HL-60 (cell line): ENCODE results near the gene PLAGL1.
A peak's percentile ranks its signal among the peaks of the same experiment; 100 is the strongest.

Source experiments
- DNase-seq, 2 experiments: peaks; one replicate each; pipeline ENCODE4 v3.0.0-alpha.2; 2010 to 2020; ENCODE audit warnings: low read depth in 1 of 2, low spot score in 1 of 2
- H3K27ac ChIP-seq: fragments of 250-450 bp; sonication (Bioruptor Pico); replicated peaks from 2 replicates; pipeline ENCODE4 v1.5.1; 2020; ENCODE audit warnings: mild to moderate bottlenecking, moderate library complexity
- H3K27me3 ChIP-seq: fragments of 250-450 bp; sonication (Bioruptor Pico); 2 replicates; pipeline ENCODE4 v1.5.1; 2021; ENCODE audit warnings: mild to moderate bottlenecking, moderate library complexity; ENCODE audit not compliant: insufficient read depth, poor library complexity, severe bottlenecking
- H3K4me3 ChIP-seq: replicated peaks from 2 replicates; pipeline ENCODE4 v1.5.1; 2011; ENCODE audit warnings: mild to moderate bottlenecking, control low read depth, low read length; ENCODE audit not compliant: insufficient read depth
- CTCF ChIP-seq: IDR thresholded peaks from one replicate; pipeline ENCODE4 v1.5.1; 2011; ENCODE audit warnings: low read length, control low read depth, inconsistent platforms; ENCODE audit not compliant: insufficient read depth
- GABPA ChIP-seq: IDR thresholded peaks from 2 replicates; pipeline ENCODE4 v1.6.1; 2012; ENCODE audit warnings: low read depth
- POLR2AphosphoS5 ChIP-seq: IDR thresholded peaks from 2 replicates; pipeline ENCODE4 v1.6.1; 2012; ENCODE audit warnings: low read depth
- SPI1 ChIP-seq: IDR thresholded peaks from 2 replicates; pipeline ENCODE4 v1.6.1; 2012; ENCODE audit warnings: low read depth, mild to moderate bottlenecking, borderline replicate concordance
- TF ChIP-seq, protein P1 (sequence below): IDR thresholded peaks from 2 replicates; pipeline ENCODE4 v1.6.1; 2012; ENCODE audit warnings: low read depth; ENCODE audit not compliant: insufficient replicate concordance

PLAGL1 gene

DNA sequence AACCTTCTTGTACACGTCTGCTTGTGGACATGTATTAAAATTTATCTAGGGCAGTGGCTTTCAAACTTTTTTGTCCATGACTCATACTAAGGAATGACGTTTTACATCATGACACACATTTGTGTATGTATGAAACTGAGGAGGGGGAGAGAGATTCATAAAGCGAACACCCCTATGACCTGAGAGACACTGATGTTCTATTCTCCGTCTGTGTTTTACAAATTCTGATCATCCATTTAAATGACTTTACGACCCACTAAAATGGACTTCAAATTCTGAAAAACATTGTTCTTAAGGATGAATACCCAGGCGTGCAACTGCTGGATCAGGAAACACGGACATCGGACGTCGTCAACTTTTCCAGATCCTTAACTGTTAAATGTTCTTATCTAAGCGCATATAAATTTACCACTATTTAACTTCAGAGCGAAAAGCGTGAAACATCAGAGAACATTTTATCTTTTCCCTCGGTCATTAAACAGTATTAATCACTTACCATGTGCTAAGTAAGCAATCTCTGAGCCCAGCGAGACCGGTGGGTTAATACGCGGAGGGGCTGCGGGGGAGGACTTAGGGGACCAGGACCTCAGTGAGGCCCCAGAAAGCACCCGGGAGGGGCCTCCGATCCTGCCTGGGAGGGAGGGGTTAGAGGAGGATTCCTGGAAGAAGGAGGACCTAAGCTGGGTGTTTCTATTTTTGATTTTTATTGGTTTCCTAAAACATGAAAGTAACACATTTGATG lies 1.2 kb downstream of the PLAGL1 start:
- DNase-seq, result no peak
- Histone ChIP-seq H3K27ac (no peak overlapping the region), H3K4me3 (peak overlapping the region; percentile 48), H3K27me3 (no peaks in the 10 kb centered on the region)
- TF ChIP-seq, protein P1, sequence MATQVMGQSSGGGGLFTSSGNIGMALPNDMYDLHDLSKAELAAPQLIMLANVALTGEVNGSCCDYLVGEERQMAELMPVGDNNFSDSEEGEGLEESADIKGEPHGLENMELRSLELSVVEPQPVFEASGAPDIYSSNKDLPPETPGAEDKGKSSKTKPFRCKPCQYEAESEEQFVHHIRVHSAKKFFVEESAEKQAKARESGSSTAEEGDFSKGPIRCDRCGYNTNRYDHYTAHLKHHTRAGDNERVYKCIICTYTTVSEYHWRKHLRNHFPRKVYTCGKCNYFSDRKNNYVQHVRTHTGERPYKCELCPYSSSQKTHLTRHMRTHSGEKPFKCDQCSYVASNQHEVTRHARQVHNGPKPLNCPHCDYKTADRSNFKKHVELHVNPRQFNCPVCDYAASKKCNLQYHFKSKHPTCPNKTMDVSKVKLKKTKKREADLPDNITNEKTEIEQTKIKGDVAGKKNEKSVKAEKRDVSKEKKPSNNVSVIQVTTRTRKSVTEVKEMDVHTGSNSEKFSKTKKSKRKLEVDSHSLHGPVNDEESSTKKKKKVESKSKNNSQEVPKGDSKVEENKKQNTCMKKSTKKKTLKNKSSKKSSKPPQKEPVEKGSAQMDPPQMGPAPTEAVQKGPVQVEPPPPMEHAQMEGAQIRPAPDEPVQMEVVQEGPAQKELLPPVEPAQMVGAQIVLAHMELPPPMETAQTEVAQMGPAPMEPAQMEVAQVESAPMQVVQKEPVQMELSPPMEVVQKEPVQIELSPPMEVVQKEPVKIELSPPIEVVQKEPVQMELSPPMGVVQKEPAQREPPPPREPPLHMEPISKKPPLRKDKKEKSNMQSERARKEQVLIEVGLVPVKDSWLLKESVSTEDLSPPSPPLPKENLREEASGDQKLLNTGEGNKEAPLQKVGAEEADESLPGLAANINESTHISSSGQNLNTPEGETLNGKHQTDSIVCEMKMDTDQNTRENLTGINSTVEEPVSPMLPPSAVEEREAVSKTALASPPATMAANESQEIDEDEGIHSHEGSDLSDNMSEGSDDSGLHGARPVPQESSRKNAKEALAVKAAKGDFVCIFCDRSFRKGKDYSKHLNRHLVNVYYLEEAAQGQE, result no peak
- TF ChIP-seq POLR2AphosphoS5 (no peak), GABPA (no peak), SPI1 (no peak), CTCF (no peak)

GRCh38 chr6:143999406-143999805 lies 8.7 kb downstream of the PLAGL1 start:
- H3K4me3 ChIP-seq, result no peak overlapping the region
- no peak for TF ChIP-seq POLR2AphosphoS5
- no peak for TF ChIP-seq SPI1
- TF ChIP-seq CTCF, result no peak
- TF ChIP-seq, protein P1, result no peak
- no peak for TF ChIP-seq GABPA
- H3K27me3 ChIP-seq, result no peaks in the 10 kb centered on the region
- H3K27ac ChIP-seq, result no peak overlapping the region
- no peak for DNase-seq

DNA sequence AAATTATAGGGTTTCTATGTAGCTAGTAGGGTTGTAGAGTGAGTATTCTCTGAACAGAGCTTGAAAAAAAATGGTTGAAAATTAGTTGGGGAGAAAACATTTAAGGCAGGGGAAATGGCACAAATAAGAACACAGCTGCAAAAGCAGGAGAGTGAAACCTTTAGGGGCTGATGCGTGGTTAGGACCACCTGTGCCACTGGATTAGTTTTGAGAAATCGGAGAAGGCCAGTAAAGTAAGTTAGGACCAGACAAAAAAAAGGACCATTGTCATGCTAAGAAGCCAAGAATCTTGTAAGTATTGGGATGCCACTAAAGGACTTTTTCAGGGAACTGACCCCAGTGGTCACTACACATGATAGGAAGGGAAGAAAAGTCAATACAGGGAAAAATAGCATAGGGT lies 9.4 kb downstream of the PLAGL1 start:
- Histone ChIP-seq H3K27me3 (no peaks in the 10 kb centered on the region), H3K27ac (no peak overlapping the region), H3K4me3 (no peak overlapping the region)
- TF ChIP-seq CTCF, result no peak
- no peak for TF ChIP-seq GABPA
- TF ChIP-seq, protein P1, result no peak
- no peak for TF ChIP-seq SPI1
- TF ChIP-seq POLR2AphosphoS5, result no peak
- no peak for DNase-seq
